NB4 (cell line): ENCODE results near the gene PLSCR1.

Experiments used
- CTCF ChIP-seq: IDR thresholded peaks from one replicate; pipeline ENCODE4 v1.5.1; 2012; ENCODE audit warnings: low read depth, low read length
- MYC ChIP-seq: IDR thresholded peaks from 2 replicates; pipeline ENCODE4 v1.6.1; 2011; ENCODE audit warnings: low read depth, low read length

GRCh38 chr3:146569314-146569713 is 24.9 kb upstream of the PLSCR1 start:
- no peak for TF ChIP-seq MYC
- TF ChIP-seq CTCF = no peak
